Endothelial cell of umbilical vein (primary cell): ENCODE measurements around the gene ZDHHC5. TPM values are rescaled to one million over a fixed set of nuclear protein-coding genes. Genes with fewer than 3 reads are reported as not detected.

ENCODE experiments used
- BruUV-seq: library from RNA; stranded (reverse); fragments of 400-500 nt; replicated peaks from 2 replicates; lab custom pipeline; 2021; lab: Mats Ljungman, UMichigan
- CTCF ChIA-PET: fragments of 300-600, 350-600 bp; sonication (Branson Sonifier 250); formaldehyde crosslinking; loops from one replicate; lab custom pipeline; 2021; ENCODE audit warnings: antibody characterized with exemption, inconsistent platforms; lab: Charles Lee
- POLR2A ChIA-PET: fragments of 300-600, 350-600 bp; sonication (Branson Sonifier 250); formaldehyde crosslinking; loops from one replicate; lab custom pipeline; 2021; ENCODE audit warnings: antibody characterized with exemption, inconsistent platforms; lab: Charles Lee
- DNase-seq: peaks from one replicate; pipeline ENCODE4 v3.0.0-alpha.2; 2011; ENCODE audit warnings: low read depth, low spot score
- FAIRE-seq: peaks from 2 replicates; lab custom pipeline; 2011; peaks lifted over from hg19 to GRCh38; lab: Jason Lieb, UNC
- H2AFZ ChIP-seq: 2 replicates; pipeline ENCODE4 v1.6.0; 2012; ENCODE audit warnings: low read depth, low read length, control low read depth, inconsistent platforms
- H3K27ac ChIP-seq: 2 replicates; pipeline ENCODE4 v1.5.1; 2011; ENCODE audit warnings: low read depth, mild to moderate bottlenecking, control low read depth, low read length, moderate library complexity; ENCODE audit not compliant: insufficient read depth
- H3K27me3 ChIP-seq, 2 experiments: 2 replicates each; pipeline versions ENCODE4 v1.6.0 to v1.6.1; 2011; ENCODE audit warnings: low read length in 2 of 2, mixed read lengths in 1 of 2; ENCODE audit not compliant: control insufficient read depth in 2 of 2, insufficient read depth in 2 of 2
- H3K36me3 ChIP-seq, 2 experiments: 2 replicates in 1 of 2; 3 replicates in 1 of 2; pipeline ENCODE4 v1.5.1; 2011; ENCODE audit warnings: low read length in 2 of 2, mild to moderate bottlenecking in 1 of 2, moderate library complexity in 1 of 2; ENCODE audit not compliant: control insufficient read depth in 2 of 2, insufficient read depth in 2 of 2; ENCODE audit errors: extremely low read depth in 1 of 2
- H3K4me1 ChIP-seq: 3 replicates; pipeline ENCODE4 v1.5.1; 2011; ENCODE audit warnings: mild to moderate bottlenecking, low read length; ENCODE audit not compliant: control insufficient read depth, insufficient read depth; ENCODE audit errors: extremely low read depth
- H3K4me2 ChIP-seq: 2 replicates; pipeline ENCODE4 v1.6.1; 2011; ENCODE audit warnings: low read length, control low read depth, mixed read lengths; ENCODE audit not compliant: insufficient read depth
- H3K4me3 ChIP-seq, 3 experiments: fragments of 200-600 bp in 1 of 3; sonication (generic), shearing (Covaris generic) in 1 of 3; replicated peaks in 1 of 3; 2 replicates each; pipeline ENCODE4 v1.5.1; 2011 to 2016; ENCODE audit warnings: control low read depth in 3 of 3, low read length in 3 of 3, mild to moderate bottlenecking in 2 of 3, inconsistent platforms in 1 of 3, low read depth in 1 of 3, moderate library complexity in 1 of 3; ENCODE audit not compliant: insufficient read depth in 1 of 3
- H3K79me2 ChIP-seq: 2 replicates; pipeline ENCODE4 v1.6.0; 2012; ENCODE audit warnings: low read length, inconsistent platforms; ENCODE audit not compliant: control insufficient read depth, insufficient read depth
- H3K9ac ChIP-seq: replicated peaks from 2 replicates; pipeline ENCODE3; 2011; ENCODE audit warnings: low read length, control low read depth; ENCODE audit not compliant: insufficient read depth; ENCODE audit errors: extremely low read depth
- H3K9me1 ChIP-seq: replicated peaks from 3 replicates; pipeline ENCODE4 v1.6.0; 2011; ENCODE audit warnings: mild to moderate bottlenecking, low read length; ENCODE audit not compliant: control insufficient read depth, insufficient read depth; ENCODE audit errors: extremely low read depth
- H3K9me3 ChIP-seq: replicated peaks from 2 replicates; pipeline ENCODE4 v1.5.1; 2012; ENCODE audit warnings: low read length, inconsistent platforms; ENCODE audit not compliant: control insufficient read depth, insufficient read depth
- H4K20me1 ChIP-seq: replicated peaks from 2 replicates; pipeline ENCODE3; 2011; ENCODE audit warnings: mild to moderate bottlenecking, low read length; ENCODE audit not compliant: control insufficient read depth, insufficient read depth; ENCODE audit errors: extremely low read depth
- CTCF ChIP-seq, 2 donors: IDR thresholded peaks; 1 replicate in 1 of 2; 2 replicates in 1 of 2; pipeline ENCODE4 v1.5.1; 2011; ENCODE audit warnings: low read length in 2 of 2, mild to moderate bottlenecking in 2 of 2, moderate library complexity in 2 of 2, control low read depth in 1 of 2, inconsistent platforms in 1 of 2, low read depth in 1 of 2; ENCODE audit not compliant: insufficient read depth in 1 of 2; ENCODE audit errors: extremely low read depth in 1 of 2
- EZH2 ChIP-seq: IDR thresholded peaks from 2 replicates; pipeline ENCODE4 v1.6.1; 2012; ENCODE audit warnings: borderline replicate concordance, low read depth, mild to moderate bottlenecking, moderate library complexity, low read length, inconsistent platforms; ENCODE audit not compliant: severe bottlenecking
- FOS ChIP-seq: IDR thresholded peaks from 2 replicates; pipeline ENCODE4 v1.6.1; 2011; ENCODE audit warnings: mild to moderate bottlenecking, low read length, moderate library complexity, borderline replicate concordance; ENCODE audit not compliant: insufficient read depth
- GATA2 ChIP-seq: IDR thresholded peaks from 2 replicates; pipeline ENCODE4 v1.7.0; 2011; ENCODE audit warnings: low read depth, mild to moderate bottlenecking, moderate library complexity, mixed read lengths, low read length; ENCODE audit not compliant: insufficient read length, insufficient read depth
- JUN ChIP-seq: IDR thresholded peaks from 2 replicates; pipeline ENCODE4 v1.6.1; 2011; ENCODE audit warnings: borderline replicate concordance, low read depth; ENCODE audit not compliant: insufficient read length, insufficient read depth
- MAX ChIP-seq: IDR thresholded peaks from 2 replicates; pipeline ENCODE4 v1.6.1; 2011; ENCODE audit not compliant: insufficient read depth, insufficient read length
- MYC ChIP-seq: IDR thresholded peaks from one replicate; pipeline ENCODE4 v1.6.1; 2011; ENCODE audit warnings: mild to moderate bottlenecking, low read depth, low read length
- POLR2A ChIP-seq: IDR thresholded peaks from 2 replicates; pipeline ENCODE4 v1.6.1; 2012; ENCODE audit warnings: low read depth, mild to moderate bottlenecking, control low read depth, low read length
- POLR2AphosphoS5 ChIP-seq: IDR thresholded peaks from 2 replicates; pipeline ENCODE4 v1.6.1; 2012; ENCODE audit warnings: low read depth, mild to moderate bottlenecking, control low read depth, low read length, moderate library complexity; ENCODE audit not compliant: insufficient read depth
- dilution Hi-C: fragments of 300-500 bp; cut with MboI; formaldehyde crosslinking; loops from one replicate; pipeline ENCODE4 v1.15.0; 2019; ENCODE audit warnings: low sequenced_read_pairs; ENCODE audit not compliant: extremely low pct_ligation_motif_present
- intact Hi-C: fragments of 100-400 bp; cut with micrococcal nuclease; formaldehyde crosslinking; loops from one replicate; pipeline ENCODE4 v1.10.0; 2022
- polyA plus RNA-seq, 4 experiments: library from polyadenylated mRNA; depleted of rRNA in 3 of 4; stranded (reverse) in 3 of 4; unstranded in 1 of 4; fragments of >200 nt; gene quantifications; 2 replicates each; pipeline versions ENCODE4 v1.2.1 to v1.2.3, GENCODE V29; 2011 to 2012; ENCODE audit warnings: missing spikeins in 1 of 4
- total RNA-seq: library from RNA; stranded (reverse); gene quantifications from 2 replicates; pipeline ENCODE4 v1.2.3, GENCODE V29; 2021

ZDHHC5 gene
- total and polyA plus RNA-seq, 2 donors (not counting 3 experiments of a cell fraction or from before 2014, with no cell fraction given): 52.9 to 67.4 TPM

DNA sequence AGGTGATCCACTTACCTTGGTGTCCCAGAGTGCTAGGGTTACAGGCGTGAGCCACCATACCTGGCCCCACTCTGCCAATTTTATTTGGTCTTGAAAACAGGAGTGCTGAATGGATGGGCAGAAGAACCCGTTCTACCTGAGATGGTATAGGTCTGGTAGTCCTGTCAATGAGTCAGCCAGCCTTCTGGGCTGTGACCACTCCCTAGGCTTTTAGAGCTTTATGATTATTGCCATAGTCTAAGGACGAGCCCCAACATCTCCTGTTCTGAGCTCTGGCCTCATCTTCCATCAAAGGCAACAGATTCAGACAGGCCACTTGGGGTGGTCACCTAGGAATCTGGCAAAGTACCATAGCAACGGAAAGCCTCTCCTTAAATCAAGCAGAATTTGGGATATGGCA, 11.5 kb downstream of the ZDHHC5 start:
- DNase-seq (no peak), FAIRE-seq (no peak)
- Histone ChIP-seq H4K20me1 (peaks cover 3% of the 10 kb centered on the region), H3K36me3 (peaks cover 4 to 14% of the 10 kb centered on the region in 2 experiments), H3K79me2 (peaks cover 77% of the 10 kb centered on the region), H3K27ac (no peak overlapping the region), H3K9ac (no peak overlapping the region), H3K9me3 (no peaks in the 10 kb centered on the region), H3K4me2 (no peak overlapping the region), H3K4me3 (no peak overlapping the region), H3K4me1 (peaks cover 11% of the 10 kb centered on the region), H2AFZ (no peak overlapping the region), H3K27me3 (no peaks in the 10 kb centered on the region), H3K9me1 (no peaks in the 10 kb centered on the region)
- dilution Hi-C loops (no loop called here), intact Hi-C loops (no loop called here)
- POLR2A ChIA-PET: no interaction called here
- TF ChIP-seq MAX (no peak), JUN (no peak), EZH2 (no peak), CTCF (IDR thresholded peaks at IDR 0.05; ENCODE audit: extremely low read depth in 1 of 2, insufficient read depth in 1 of 2, low read depth in 1 of 2, low read length in 2 of 2) (no peak), POLR2A (no peak), GATA2 (no peak), POLR2AphosphoS5 (no peak), FOS (no peak), MYC (no peak)
- CTCF ChIA-PET: no interaction called here
- no TSS peak for BruUV-seq
